CD4-positive, alpha-beta T cell (primary cell): ENCODE measurements around the gene MALAT1. TPM values are rescaled to one million over a fixed set of nuclear protein-coding genes. Genes with fewer than 3 reads are reported as not detected.

Experiments
- ATAC-seq: fragments of 200-7000 bp; cut with Tn5 transposase; one replicate; pipeline ENCODE4 v1.10.0; 2022; ENCODE audit warnings: mild to moderate bottlenecking; ENCODE audit not compliant: poor library complexity
- CTCF ChIA-PET: fragments of 350-600 bp; sonication (Branson Sonifier 250); formaldehyde crosslinking; loops from one replicate; lab custom pipeline; 2021; ENCODE audit warnings: antibody characterized with exemption, inconsistent platforms; lab: Charles Lee
- POLR2A ChIA-PET: fragments of 350-600 bp; sonication (Branson Sonifier 250); formaldehyde crosslinking; loops from one replicate; lab custom pipeline; 2021; ENCODE audit warnings: antibody characterized with exemption, inconsistent platforms; lab: Charles Lee
- DNase-seq, 14 experiments: peaks; one replicate each; pipeline ENCODE4 v3.0.0-alpha.2; 2013 to 2020; ENCODE audit warnings: mixed read lengths in 2 of 14
- H3K27ac ChIP-seq, 2 donors: one replicate each; pipeline versions ENCODE4 v1.5.1 to v1.7.0; 2013; ENCODE audit warnings: low read length in 2 of 2, low read depth in 1 of 2, mild to moderate bottlenecking in 1 of 2
- H3K27me3 ChIP-seq, 2 experiments: 1 replicate in 1 of 2; 2 replicates in 1 of 2; pipeline versions ENCODE4 v1.6.1 to v1.7.0; 2013; ENCODE audit warnings: low read length in 2 of 2, control low read depth in 1 of 2, mild to moderate bottlenecking in 1 of 2, moderate library complexity in 1 of 2; ENCODE audit not compliant: insufficient read depth in 2 of 2, control insufficient read depth in 1 of 2
- H3K36me3 ChIP-seq: one replicate; pipeline ENCODE4 v1.6.1; 2013; ENCODE audit warnings: low read length, control low read depth; ENCODE audit not compliant: insufficient read depth
- H3K4me1 ChIP-seq: one replicate; pipeline ENCODE4 v1.6.1; 2013; ENCODE audit warnings: low read length, control low read depth; ENCODE audit not compliant: insufficient read depth
- H3K4me3 ChIP-seq: one replicate; pipeline ENCODE4 v1.5.1; 2013; ENCODE audit warnings: mild to moderate bottlenecking, low read length, moderate library complexity
- H3K9me3 ChIP-seq, 2 experiments: 1 replicate in 1 of 2; 2 replicates in 1 of 2; pipeline versions ENCODE4 v1.6.1 to v1.7.0; 2013; ENCODE audit warnings: low read length in 2 of 2, mild to moderate bottlenecking in 2 of 2, control low read depth in 1 of 2, moderate library complexity in 1 of 2; ENCODE audit not compliant: control insufficient read depth in 1 of 2, insufficient read depth in 1 of 2
- H3K27ac Mint-ChIP-seq: one replicate; pipeline ENCODE4 v1.8.0; 2020; ENCODE audit warnings: mixed read lengths
- H3K27me3 Mint-ChIP-seq: one replicate; pipeline ENCODE4 v1.8.0; 2021; ENCODE audit warnings: mixed read lengths
- H3K36me3 Mint-ChIP-seq: one replicate; pipeline ENCODE4 v1.8.0; 2021; ENCODE audit warnings: low read depth, mixed read lengths
- H3K4me1 Mint-ChIP-seq: one replicate; pipeline ENCODE4 v1.8.0; 2021; ENCODE audit warnings: low read depth, mixed read lengths
- H3K4me3 Mint-ChIP-seq: one replicate; pipeline ENCODE4 v1.8.0; 2020; ENCODE audit warnings: mild to moderate bottlenecking, mixed read lengths
- H3K9me3 Mint-ChIP-seq: one replicate; pipeline ENCODE4 v1.8.0; 2020; ENCODE audit warnings: mixed read lengths
- CTCF ChIP-seq: fragments of 200-600 bp; IDR thresholded peaks from one replicate; pipeline ENCODE4 v1.8.0; 2022; ENCODE audit warnings: antibody characterized with exemption, mild to moderate bottlenecking
- intact Hi-C, 2 experiments: fragments of 100-400 bp; cut with DNase I in 1 of 2; cut with micrococcal nuclease in 1 of 2; formaldehyde crosslinking; loops; one replicate each; pipeline versions ENCODE4 v1.15.1 to v1.9.0; 2023 to 2025; cut with DNase I, micrococcal nuclease
- total RNA-seq, 174 experiments: library from RNA in 2 of 174; stranded (reverse) in 2 of 174; gene quantifications; one replicate each; pipeline ENCODE4 v1.2.3 and lab custom pipeline; 2021 to 2026

Gene MALAT1
- total RNA-seq, 2 experiments from 2014 or later = 31,509 to 32,316 TPM

GRCh38 chr11:65501472-65502273 lies 2.8 kb downstream of the MALAT1 start:
- intact Hi-C loops = no loop called here

GRCh38 chr11:65502274-65502554 lies 3.4 kb downstream of the MALAT1 start:
- H3K9me3 ChIP-seq = peaks cover 0 to 19% of the 10 kb centered on the region in 2 experiments
- intact Hi-C loops = no loop called here
- Mint-ChIP-seq H3K4me1 (peaks cover 46% of the 10 kb centered on the region), H3K27me3 (no peaks in the 10 kb centered on the region), H3K27ac (no peak overlapping the region), H3K36me3 (no peaks in the 10 kb centered on the region), H3K9me3 (no peaks in the 10 kb centered on the region), H3K4me3 (no peak overlapping the region)
- ChIA-PET POLR2A (interaction anchor here (0.6 to 15.9 kb wide), 20 partner anchors 6 to 384 kb away, joined by 3 to 3042 read pairs (median 5); partner anchors contain the start of genes EHBP1L1, FAM89B, FRMD8 and NEAT1), CTCF (interaction anchor here (1.1 to 2.1 kb wide), 8 partner anchors 9 to 120 kb away, joined by 3 to 12 read pairs (median 7); partner anchors contain the start of gene SLC25A45)
- peaks cover 38% of the 10 kb centered on the region for H3K4me1 ChIP-seq
- H3K27me3 ChIP-seq = no peaks in the 10 kb centered on the region
- no peak for ATAC-seq
- DNase-seq = no peak
- H3K36me3 ChIP-seq = peaks cover 72% of the 10 kb centered on the region
- H3K4me3 ChIP-seq = peak overlapping the region; percentile 73
- no peak overlapping the region for H3K27ac ChIP-seq
- TF ChIP-seq CTCF = no peak

More at GRCh38 chr11:65501472-65502273, 2.8 kb downstream of the MALAT1 start:
- H3K27ac Mint-ChIP-seq = no peak overlapping the region
- ChIA-PET CTCF (interaction anchor here (1.1 to 2.1 kb wide), 8 partner anchors 9 to 119 kb away, joined by 4 to 12 read pairs (median 7); partner anchors contain the start of gene SLC25A45), POLR2A (interaction anchor here (0.6 to 15.9 kb wide), 19 partner anchors 6 to 384 kb away, joined by 3 to 3042 read pairs (median 5); partner anchors contain the start of genes EHBP1L1, FAM89B, FRMD8 and NEAT1)
- H3K4me3 Mint-ChIP-seq = no peak overlapping the region
- peak overlapping the region; percentile 73 for H3K4me3 ChIP-seq
- H3K36me3 ChIP-seq = peaks cover 68% of the 10 kb centered on the region
- H3K27me3 ChIP-seq = no peaks in the 10 kb centered on the region
- peaks cover 46% of the 10 kb centered on the region for H3K4me1 Mint-ChIP-seq
- no peaks in the 10 kb centered on the region for H3K27me3 Mint-ChIP-seq
- H3K9me3 ChIP-seq = peaks cover 0 to 19% of the 10 kb centered on the region in 2 experiments
- TF ChIP-seq CTCF = no peak
- H3K9me3 Mint-ChIP-seq = no peaks in the 10 kb centered on the region
- ATAC-seq (no peak), DNase-seq (peak in 1 of 14 experiments; percentile 15)
- H3K4me1 ChIP-seq = peaks cover 38% of the 10 kb centered on the region
- no peaks in the 10 kb centered on the region for H3K36me3 Mint-ChIP-seq
- peak overlapping the region; percentile 96 to 99 for H3K27ac ChIP-seq

- ChIA-PET CTCF (interaction anchor here (1.1 to 2.1 kb wide), 8 partner anchors 8 to 120 kb away, joined by 3 to 12 read pairs (median 7); partner anchors contain the start of gene SLC25A45), POLR2A (interaction anchor here (0.6 to 15.9 kb wide), 19 partner anchors 5 to 385 kb away, joined by 3 to 3042 read pairs (median 6); partner anchors contain the start of genes EHBP1L1, FAM89B, FRMD8 and NEAT1)
- H3K27ac Mint-ChIP-seq = no peak overlapping the region
- no peaks in the 10 kb centered on the region for H3K36me3 Mint-ChIP-seq
- no peak for TF ChIP-seq CTCF
- Histone ChIP-seq H3K4me1 (peaks cover 42% of the 10 kb centered on the region), H3K9me3 (peaks cover 0 to 19% of the 10 kb centered on the region in 2 experiments), H3K27ac (no peak overlapping the region), H3K36me3 (peaks cover 72% of the 10 kb centered on the region), H3K4me3 (peak overlapping the region; percentile 73), H3K27me3 (no peaks in the 10 kb centered on the region)
- H3K4me3 Mint-ChIP-seq = no peak overlapping the region
- no peaks in the 10 kb centered on the region for H3K27me3 Mint-ChIP-seq
- H3K4me1 Mint-ChIP-seq = peaks cover 49% of the 10 kb centered on the region
- intact Hi-C loops = no loop called here
- DNase-seq = peak in 3 of 14 experiments; percentile 43 to 47 (median 45)
- ATAC-seq = no peak
- H3K9me3 Mint-ChIP-seq = no peaks in the 10 kb centered on the region
Observed at GRCh38 chr11:65502555-65503367, 3.9 kb downstream of the MALAT1 start.
